Glutamatergic neuron (in vitro differentiated cells): ENCODE measurements around the gene GJA3. TPM values are rescaled to one million over a fixed set of nuclear protein-coding genes. Genes with fewer than 3 reads are reported as not detected.
A peak's percentile ranks its signal among the peaks of the same experiment; 100 is the strongest.

ENCODE experiments used
- DNase-seq: peaks from one replicate; pipeline ENCODE4 v3.0.0; 2022
- H3K27ac Mint-ChIP-seq: one replicate; pipeline ENCODE4 v1.8.0; 2020; ENCODE audit warnings: mild to moderate bottlenecking, mixed read lengths, inconsistent platforms; ENCODE audit not compliant: unreplicated experiment
- H3K27me3 Mint-ChIP-seq: one replicate; pipeline ENCODE4 v1.8.0; 2020; ENCODE audit warnings: mild to moderate bottlenecking, moderate library complexity, mixed read lengths, inconsistent platforms; ENCODE audit not compliant: unreplicated experiment
- H3K36me3 Mint-ChIP-seq: one replicate; pipeline ENCODE4 v1.8.0; 2020; ENCODE audit warnings: mild to moderate bottlenecking, mixed read lengths, inconsistent platforms; ENCODE audit not compliant: unreplicated experiment
- H3K4me1 Mint-ChIP-seq: one replicate; pipeline ENCODE4 v1.8.0; 2020; ENCODE audit warnings: mild to moderate bottlenecking, low read depth, mixed read lengths, inconsistent platforms; ENCODE audit not compliant: unreplicated experiment
- H3K4me3 Mint-ChIP-seq: one replicate; pipeline ENCODE4 v1.8.0; 2020; ENCODE audit warnings: mild to moderate bottlenecking, mixed read lengths, inconsistent platforms; ENCODE audit not compliant: unreplicated experiment
- H3K9me3 Mint-ChIP-seq: one replicate; pipeline ENCODE4 v1.8.0; 2020; ENCODE audit warnings: mild to moderate bottlenecking, moderate library complexity, mixed read lengths, inconsistent platforms; ENCODE audit not compliant: unreplicated experiment
- CTCF ChIP-seq: fragments of 200-600 bp; sonication (generic); IDR thresholded peaks from one replicate; pipeline ENCODE4 v1.5.0; 2021; ENCODE audit not compliant: partially characterized antibody, unreplicated experiment
- total RNA-seq: library from RNA; stranded (reverse); fragmentation: NEBNext Ultra II Directional; extraction: Animal tissue kit (Norgen Biotek cat#: 25700); gene quantifications from one replicate; pipeline ENCODE4 v1.2.1, GENCODE V29; 2021; ENCODE audit not compliant: unreplicated experiment

Gene GJA3
- total RNA-seq, 1 donor from 2014 or later, result not detected

DNA sequence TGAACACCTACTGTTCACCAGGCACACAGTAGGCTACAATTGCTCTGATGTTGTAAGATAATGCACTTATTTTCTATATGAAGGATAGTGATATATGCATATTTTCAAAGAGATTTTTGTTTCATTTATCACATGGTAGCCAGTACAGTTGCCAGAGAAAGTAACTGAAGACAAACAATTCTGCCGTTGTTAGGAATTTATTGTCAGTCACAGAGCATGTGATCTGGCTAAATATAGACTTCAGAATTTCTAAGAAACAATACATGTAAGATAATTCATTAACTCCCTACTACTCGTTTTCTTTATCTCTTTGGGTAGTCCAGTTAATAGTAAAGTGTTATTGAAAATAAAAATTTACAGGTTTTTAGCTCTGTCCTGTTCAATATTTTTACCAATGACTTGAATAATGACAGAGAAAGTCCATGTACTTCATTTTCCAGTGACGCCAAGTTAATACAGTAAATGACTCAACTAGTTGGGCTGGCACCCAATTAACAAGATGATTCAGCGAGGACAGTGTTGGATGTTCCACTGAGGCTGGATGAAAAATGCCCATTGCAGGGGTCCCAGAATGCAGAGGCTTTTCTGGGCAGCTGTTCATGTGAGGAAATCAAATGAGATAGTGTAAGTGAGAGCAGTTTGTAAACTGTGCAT lies 35.6 kb downstream of the GJA3 start:
- no peaks in the 10 kb centered on the region for H3K36me3 Mint-ChIP-seq
- H3K27ac Mint-ChIP-seq, result no peak overlapping the region
- H3K4me3 Mint-ChIP-seq, result no peak overlapping the region
- peaks cover 7% of the 10 kb centered on the region for H3K27me3 Mint-ChIP-seq
- DNase-seq, result no peak
- H3K4me1 Mint-ChIP-seq, result no peaks in the 10 kb centered on the region
- H3K9me3 Mint-ChIP-seq, result no peaks in the 10 kb centered on the region
- TF ChIP-seq CTCF, result no peak

- Mint-ChIP-seq H3K9me3 (peaks cover 2% of the 10 kb centered on the region), H3K27ac (no peak overlapping the region), H3K4me3 (peak overlapping the region; percentile 37), H3K4me1 (no peaks in the 10 kb centered on the region), H3K27me3 (peaks cover 7% of the 10 kb centered on the region), H3K36me3 (no peaks in the 10 kb centered on the region)
- DNase-seq, result no peak
- no peak for TF ChIP-seq CTCF
Observed at GRCh38 chr13:20124303-20124702, 36.5 kb downstream of the GJA3 start.

DNA sequence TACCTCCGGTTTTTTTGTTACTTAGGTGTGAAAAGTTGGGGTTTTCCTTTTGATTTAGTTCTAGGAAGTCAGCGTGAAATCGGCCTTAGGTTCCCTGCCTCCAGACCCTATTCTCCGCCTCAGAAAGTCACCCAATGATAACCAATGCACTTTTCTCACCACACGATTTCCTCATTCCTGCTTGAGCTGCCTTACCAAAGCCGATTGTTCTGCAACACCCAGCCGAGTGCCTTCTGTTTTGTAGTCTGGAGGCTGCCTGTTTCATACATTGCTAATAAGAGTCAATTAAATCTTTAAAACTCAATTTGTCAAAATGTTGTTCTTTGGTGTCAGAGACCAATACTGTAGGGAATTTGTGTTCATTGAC lies 39.7 kb downstream of the GJA3 start:
- Mint-ChIP-seq H3K4me1 (no peaks in the 10 kb centered on the region), H3K9me3 (peaks cover 2% of the 10 kb centered on the region), H3K36me3 (no peaks in the 10 kb centered on the region), H3K4me3 (peak overlapping the region; percentile 13), H3K27ac (no peak overlapping the region), H3K27me3 (peaks cover 4% of the 10 kb centered on the region)
- DNase-seq, result no peak
- no peak for TF ChIP-seq CTCF

DNA sequence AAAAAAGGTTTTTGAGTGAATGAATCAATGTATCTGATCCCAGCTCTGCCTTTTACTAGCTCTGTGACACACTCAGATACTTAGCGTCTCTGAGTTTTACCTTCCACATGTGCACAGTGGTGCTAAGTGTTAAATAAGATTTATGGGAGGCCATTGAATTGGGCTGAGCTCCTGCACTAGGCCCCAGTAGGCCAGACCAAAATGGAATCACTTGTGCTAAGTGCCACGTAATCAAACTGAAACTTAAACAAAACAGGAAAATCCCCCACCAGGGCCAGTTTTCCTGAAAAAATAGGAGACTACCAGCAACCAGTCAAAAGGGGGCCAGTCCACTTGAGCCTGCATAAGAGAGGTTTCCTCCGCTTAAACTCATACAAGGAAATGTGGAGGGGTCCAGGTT lies 40.9 kb downstream of the GJA3 start:
- no peak for DNase-seq
- Mint-ChIP-seq H3K36me3 (no peaks in the 10 kb centered on the region), H3K9me3 (peaks cover 2% of the 10 kb centered on the region), H3K4me3 (peak overlapping the region; percentile 76), H3K4me1 (no peaks in the 10 kb centered on the region), H3K27me3 (peaks cover 3% of the 10 kb centered on the region), H3K27ac (no peak overlapping the region)
- TF ChIP-seq CTCF, result no peak

- Mint-ChIP-seq H3K4me1 (no peaks in the 10 kb centered on the region), H3K4me3 (peak overlapping the region; percentile 78)
Observed at GRCh38 chr13:20118268-20119140, 42.3 kb downstream of the GJA3 start.

More at GRCh38 chr13:20118268-20119140, 42.3 kb downstream of the GJA3 start:
- DNase-seq, result peak; percentile 43
- Mint-ChIP-seq H3K27ac (no peak overlapping the region), H3K36me3 (no peaks in the 10 kb centered on the region), H3K27me3 (no peaks in the 10 kb centered on the region), H3K9me3 (peaks cover 2% of the 10 kb centered on the region)
- TF ChIP-seq CTCF, result peak; percentile 64
